T-helper 17 cell (primary cell): ENCODE results near the gene THRA. TPM values are rescaled to one million over a fixed set of nuclear protein-coding genes. Genes with fewer than 3 reads are reported as not detected.
A peak's percentile ranks its signal among the peaks of the same experiment; 100 is the strongest.

ENCODE experiments used
- ATAC-seq: fragments of 150-1000 bp; cut with Tn5 transposase; 2 replicates; pipeline ENCODE4 v1.10.0; 2021; ENCODE audit warnings: mild to moderate bottlenecking, moderate library complexity
- DNase-seq, 3 donors: peaks; one replicate each; pipeline versions ENCODE4 v3.0.0 to v3.0.0-alpha.2; 2020 to 2021
- H3K9me3 ChIP-seq: one replicate; pipeline ENCODE4 v1.7.0; 2013; ENCODE audit warnings: low read length, mild to moderate bottlenecking; ENCODE audit not compliant: control insufficient read depth, poor library complexity, severe bottlenecking
- H3K27ac Mint-ChIP-seq: one replicate; pipeline ENCODE4 v1.8.0; 2022; ENCODE audit warnings: mild to moderate bottlenecking, moderate library complexity, mixed read lengths
- H3K27me3 Mint-ChIP-seq: one replicate; pipeline ENCODE4 v1.8.0; 2022; ENCODE audit warnings: mixed read lengths
- H3K36me3 Mint-ChIP-seq: one replicate; pipeline ENCODE4 v1.8.0; 2022; ENCODE audit warnings: low read depth, mixed read lengths
- H3K4me1 Mint-ChIP-seq: one replicate; pipeline ENCODE4 v1.8.0; 2022; ENCODE audit warnings: mild to moderate bottlenecking, mixed read lengths
- H3K4me3 Mint-ChIP-seq: one replicate; pipeline ENCODE4 v1.8.0; 2022; ENCODE audit warnings: mild to moderate bottlenecking, moderate library complexity, mixed read lengths
- total RNA-seq, 4 donors: library from RNA in 2 of 4; stranded (reverse) in 2 of 4; gene quantifications; one replicate each; pipeline ENCODE4 v1.2.3 and lab custom pipeline; 2022 to 2026

The THRA gene
- total RNA-seq, 2 donors from 2014 or later: 29.8 to 32.2 TPM

GRCh38 chr17:40089077-40089895 is 26.5 kb downstream of the THRA start:
- no peaks in the 10 kb centered on the region for H3K9me3 ChIP-seq
- no peak for DNase-seq
- H3K27me3 Mint-ChIP-seq: no peaks in the 10 kb centered on the region
- H3K36me3 Mint-ChIP-seq: peaks cover 22% of the 10 kb centered on the region
- peak overlapping the region; percentile 1 for H3K27ac Mint-ChIP-seq
- no peak overlapping the region for H3K4me3 Mint-ChIP-seq
- no peak for ATAC-seq
- peaks cover 29% of the 10 kb centered on the region for H3K4me1 Mint-ChIP-seq

GRCh38 chr17:40090237-40091119 is 27.7 kb downstream of the THRA start:
- no peaks in the 10 kb centered on the region for H3K9me3 ChIP-seq
- H3K4me3 Mint-ChIP-seq: no peak overlapping the region
- H3K27ac Mint-ChIP-seq: peak overlapping the region; percentile 1
- H3K27me3 Mint-ChIP-seq: no peaks in the 10 kb centered on the region
- peaks cover 20% of the 10 kb centered on the region for H3K36me3 Mint-ChIP-seq
- ATAC-seq (no peak), DNase-seq (no peak)
- H3K4me1 Mint-ChIP-seq: peaks cover 35% of the 10 kb centered on the region

DNA sequence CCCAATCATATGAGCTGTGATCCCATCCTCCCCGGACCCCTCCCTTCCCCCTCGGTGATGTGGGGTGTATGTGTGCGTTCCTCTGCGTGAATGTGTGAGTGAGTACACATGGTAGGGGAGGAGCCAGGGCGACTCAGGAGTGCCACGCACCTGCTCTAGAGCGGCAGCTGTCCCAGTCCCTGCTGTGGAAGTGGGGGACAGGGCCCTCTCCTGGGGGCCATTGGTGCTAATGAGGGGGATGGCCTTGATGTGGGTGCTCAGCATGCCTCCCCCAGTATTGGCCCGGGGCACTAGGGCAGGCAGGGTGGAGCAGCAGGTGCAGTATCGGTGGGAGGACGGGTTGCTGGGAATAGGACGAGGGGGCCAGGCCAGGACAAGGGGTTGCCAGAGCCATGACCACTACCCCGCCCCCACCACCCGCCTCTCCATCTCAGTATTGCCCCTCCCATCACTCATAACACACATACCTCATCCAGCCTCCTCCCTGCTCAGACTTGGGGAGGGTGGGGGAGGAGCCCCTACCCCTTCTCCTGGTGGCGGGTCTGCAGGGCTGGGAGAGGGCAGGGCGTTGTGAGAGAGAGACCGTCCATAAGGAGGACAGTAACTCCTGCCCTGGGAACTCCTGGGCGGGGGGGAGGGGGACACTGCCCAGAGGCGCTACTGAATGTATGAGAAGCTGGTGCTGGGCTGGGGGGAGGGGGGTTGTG is 29.1 kb downstream of the THRA start:
- peaks cover 21% of the 10 kb centered on the region for H3K36me3 Mint-ChIP-seq
- peak overlapping the region; percentile 71 for H3K4me3 Mint-ChIP-seq
- H3K4me1 Mint-ChIP-seq: peaks cover 44% of the 10 kb centered on the region
- no peak for DNase-seq
- H3K9me3 ChIP-seq: no peaks in the 10 kb centered on the region
- peak overlapping the region; percentile 71 for H3K27ac Mint-ChIP-seq
- no peaks in the 10 kb centered on the region for H3K27me3 Mint-ChIP-seq
- no peak for ATAC-seq

- H3K9me3 ChIP-seq: no peaks in the 10 kb centered on the region
- DNase-seq: no peak
- peaks cover 15% of the 10 kb centered on the region for H3K36me3 Mint-ChIP-seq
- peak overlapping the region; percentile 100 for H3K27ac Mint-ChIP-seq
- peak overlapping the region; percentile 71 for H3K4me3 Mint-ChIP-seq
- no peak for ATAC-seq
- H3K27me3 Mint-ChIP-seq: no peaks in the 10 kb centered on the region
- peaks cover 46% of the 10 kb centered on the region for H3K4me1 Mint-ChIP-seq
These were observed 29.8 kb downstream of the THRA start for GRCh38 chr17:40092581-40092980.

DNA sequence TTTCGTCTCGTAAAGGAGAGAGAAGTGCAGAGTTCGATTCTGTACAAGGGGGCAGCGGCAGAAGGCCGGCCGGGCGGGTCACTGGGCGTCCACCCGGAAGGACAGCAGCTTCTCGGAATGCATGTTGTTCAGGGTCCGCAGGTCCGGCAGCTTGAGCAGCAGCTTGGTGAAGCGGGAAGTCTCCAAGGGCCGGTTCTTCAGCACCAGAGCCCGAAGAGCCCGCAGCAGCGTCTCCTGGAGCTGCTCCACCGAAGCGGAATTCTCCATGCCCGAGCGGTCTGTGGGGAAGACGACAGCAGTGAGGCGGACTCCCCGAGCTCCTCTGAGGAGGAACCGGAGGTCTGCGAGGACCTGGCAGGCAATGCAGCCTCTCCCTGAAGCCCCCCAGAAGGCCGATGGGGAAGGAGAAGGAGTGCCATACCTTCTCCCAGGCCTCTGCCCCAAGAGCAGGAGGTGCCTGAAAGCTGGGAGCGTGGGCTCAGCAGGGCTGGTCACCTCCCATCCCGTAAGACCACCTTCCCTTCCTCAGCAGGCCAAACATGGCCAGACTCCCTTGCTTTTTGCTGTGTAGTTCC is 30.3 kb downstream of the THRA start:
- peaks cover 15% of the 10 kb centered on the region for H3K36me3 Mint-ChIP-seq
- H3K4me3 Mint-ChIP-seq: peak overlapping the region; percentile 2
- no peak for ATAC-seq

DNA sequence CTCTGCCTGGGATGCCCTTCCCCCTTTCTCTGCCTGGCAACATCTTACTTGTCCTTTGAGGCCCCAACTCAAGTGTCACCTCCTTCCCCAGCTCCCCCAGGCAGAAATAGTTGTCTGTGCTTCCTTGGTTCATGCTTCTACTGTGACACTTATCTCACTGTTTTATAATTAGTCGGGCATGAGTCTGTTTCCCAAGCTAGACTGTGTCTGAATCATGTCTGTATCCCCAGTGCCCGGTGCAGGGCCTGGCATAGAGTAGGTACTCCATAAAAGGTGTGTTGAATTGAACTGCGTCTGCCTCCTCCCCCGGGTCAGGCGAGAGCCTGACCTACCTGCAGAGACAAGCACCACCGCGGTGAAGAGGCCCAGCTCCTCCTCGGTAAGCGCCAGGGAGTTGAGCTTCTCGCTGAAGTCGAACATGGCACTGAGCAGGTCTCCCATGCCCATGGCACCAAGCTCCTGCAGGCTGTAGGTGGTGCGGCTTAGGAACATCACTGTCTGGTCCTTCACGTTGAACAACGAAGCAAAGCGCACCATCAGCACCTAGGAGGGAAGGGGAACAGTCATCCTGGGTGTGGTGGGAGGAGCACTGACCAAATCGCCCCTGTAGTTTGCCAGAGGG is 30.9 kb downstream of the THRA start:
- no peaks in the 10 kb centered on the region for H3K27me3 Mint-ChIP-seq
- H3K4me1 Mint-ChIP-seq: peaks cover 54% of the 10 kb centered on the region
- ATAC-seq: no peak
- no peak for DNase-seq
- peaks cover 13% of the 10 kb centered on the region for H3K36me3 Mint-ChIP-seq
- no peaks in the 10 kb centered on the region for H3K9me3 ChIP-seq
- H3K4me3 Mint-ChIP-seq: peak overlapping the region; percentile 7
- H3K27ac Mint-ChIP-seq: peak overlapping the region; percentile 100

More for the DNA sequence above, 30.3 kb downstream of the THRA start:
- Mint-ChIP-seq H3K27ac (peak overlapping the region; percentile 100), H3K27me3 (no peaks in the 10 kb centered on the region), H3K4me1 (peaks cover 50% of the 10 kb centered on the region)
- DNase-seq: no peak
- H3K9me3 ChIP-seq: no peaks in the 10 kb centered on the region

GRCh38 chr17:40094874-40095273 is 32.1 kb downstream of the THRA start:
- Mint-ChIP-seq H3K4me3 (peak overlapping the region; percentile 92), H3K4me1 (peaks cover 58% of the 10 kb centered on the region), H3K27me3 (no peaks in the 10 kb centered on the region), H3K36me3 (peaks cover 14% of the 10 kb centered on the region), H3K27ac (peak overlapping the region; percentile 100)
- H3K9me3 ChIP-seq: no peaks in the 10 kb centered on the region
- no peak for ATAC-seq
- no peak for DNase-seq

DNA sequence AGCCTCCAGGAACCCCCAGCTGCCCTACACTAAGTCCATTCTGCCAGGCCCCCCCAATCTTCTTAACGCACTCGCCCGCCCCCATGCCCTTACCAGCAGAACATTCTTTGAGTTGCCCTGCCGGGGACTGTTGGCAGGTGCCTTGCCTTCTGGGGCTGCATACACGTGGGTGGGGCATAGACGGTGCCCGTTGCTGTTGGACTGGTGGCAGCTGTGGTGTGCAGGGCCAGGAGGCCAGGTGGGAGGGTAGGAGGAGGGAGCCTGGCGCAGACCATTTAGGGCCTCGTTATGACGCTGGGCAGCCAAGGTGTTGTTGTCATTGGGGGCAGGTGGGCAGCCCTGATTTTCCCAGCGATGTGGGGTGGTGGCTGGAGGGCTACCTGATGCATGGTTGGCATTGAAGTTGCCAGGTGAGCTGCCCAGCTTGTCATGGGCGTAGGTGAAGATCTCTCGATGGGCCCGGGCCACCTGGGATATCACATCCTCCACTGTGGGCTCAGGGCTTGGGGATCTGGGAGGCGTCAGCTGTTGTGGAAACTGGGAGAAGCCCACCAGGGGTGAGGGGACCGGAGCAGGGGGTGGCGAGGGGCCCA is 32.7 kb downstream of the THRA start:
- H3K27ac Mint-ChIP-seq: peak overlapping the region; percentile 100
- ATAC-seq: no peak

GRCh38 chr17:40095944-40096791 is 33.4 kb downstream of the THRA start:
- Mint-ChIP-seq H3K4me1 (peaks cover 68% of the 10 kb centered on the region), H3K27me3 (no peaks in the 10 kb centered on the region), H3K4me3 (peak overlapping the region; percentile 92), H3K36me3 (peaks cover 11% of the 10 kb centered on the region), H3K27ac (peak overlapping the region; percentile 100)
- DNase-seq (peak; percentile 61 to 75 (median 69)), ATAC-seq (peak; percentile 71)
- H3K9me3 ChIP-seq: no peaks in the 10 kb centered on the region

More for the DNA sequence above, 32.7 kb downstream of the THRA start:
- no peak for DNase-seq
- no peaks in the 10 kb centered on the region for H3K9me3 ChIP-seq
- Mint-ChIP-seq H3K4me3 (peak overlapping the region; percentile 92), H3K4me1 (peaks cover 61% of the 10 kb centered on the region), H3K27me3 (no peaks in the 10 kb centered on the region), H3K36me3 (peaks cover 12% of the 10 kb centered on the region)

DNA sequence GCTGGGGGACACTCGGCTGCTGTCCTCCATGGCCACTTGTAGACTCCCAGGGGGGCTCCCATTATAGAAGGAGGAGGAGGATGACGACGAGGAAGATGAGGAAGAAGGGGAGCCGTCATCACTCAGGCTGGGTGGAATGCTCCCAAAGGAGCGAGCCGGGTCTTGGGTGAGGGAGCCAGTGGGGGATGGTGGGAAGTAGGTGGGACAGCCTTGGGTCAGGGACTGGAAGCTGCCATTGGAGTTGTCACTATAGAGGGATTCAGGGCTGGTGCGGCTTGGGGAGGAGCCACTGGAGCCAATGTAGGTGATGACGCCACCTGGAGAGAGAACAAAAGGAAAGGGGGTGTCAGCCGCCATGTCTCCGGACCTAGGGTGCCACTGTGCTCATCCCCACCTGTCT is 34.3 kb downstream of the THRA start:
- H3K9me3 ChIP-seq: no peaks in the 10 kb centered on the region
- H3K27ac Mint-ChIP-seq: peak overlapping the region; percentile 100
- no peaks in the 10 kb centered on the region for H3K27me3 Mint-ChIP-seq
- ATAC-seq: no peak
- no peak for DNase-seq
- H3K4me1 Mint-ChIP-seq: peaks cover 73% of the 10 kb centered on the region
- peak overlapping the region; percentile 92 for H3K4me3 Mint-ChIP-seq
- peaks cover 11% of the 10 kb centered on the region for H3K36me3 Mint-ChIP-seq

- no peaks in the 10 kb centered on the region for H3K9me3 ChIP-seq
- Mint-ChIP-seq H3K27ac (peak overlapping the region; percentile 100), H3K4me3 (peak overlapping the region; percentile 92), H3K4me1 (peaks cover 76% of the 10 kb centered on the region), H3K27me3 (no peaks in the 10 kb centered on the region), H3K36me3 (peaks cover 11% of the 10 kb centered on the region)
- DNase-seq (no peak), ATAC-seq (no peak)
These were observed 35.4 kb downstream of the THRA start for GRCh38 chr17:40097931-40098845.
